Hindlimb muscle (tissue), 1 donor: ENCODE results near the gene MYOCD. TPM values are rescaled to one million over a fixed set of nuclear protein-coding genes. Genes with fewer than 3 reads are reported as not detected.
"Not testable (repeated sequence)": the region's sequence is repeated elsewhere in the genome, so short reads cannot be mapped to it uniquely, and the experiment has no call there.

Source experiments
- DNase-seq: peaks from one replicate; pipeline ENCODE4 v3.0.0-alpha.2; 2013
- polyA plus RNA-seq: library from polyadenylated mRNA; unstranded; fragments of 120-200 nt; gene quantifications from one replicate; pipeline ENCODE4 v1.2.1, GENCODE V29; 2013; ENCODE audit not compliant: insufficient read length

The MYOCD gene, protein sequence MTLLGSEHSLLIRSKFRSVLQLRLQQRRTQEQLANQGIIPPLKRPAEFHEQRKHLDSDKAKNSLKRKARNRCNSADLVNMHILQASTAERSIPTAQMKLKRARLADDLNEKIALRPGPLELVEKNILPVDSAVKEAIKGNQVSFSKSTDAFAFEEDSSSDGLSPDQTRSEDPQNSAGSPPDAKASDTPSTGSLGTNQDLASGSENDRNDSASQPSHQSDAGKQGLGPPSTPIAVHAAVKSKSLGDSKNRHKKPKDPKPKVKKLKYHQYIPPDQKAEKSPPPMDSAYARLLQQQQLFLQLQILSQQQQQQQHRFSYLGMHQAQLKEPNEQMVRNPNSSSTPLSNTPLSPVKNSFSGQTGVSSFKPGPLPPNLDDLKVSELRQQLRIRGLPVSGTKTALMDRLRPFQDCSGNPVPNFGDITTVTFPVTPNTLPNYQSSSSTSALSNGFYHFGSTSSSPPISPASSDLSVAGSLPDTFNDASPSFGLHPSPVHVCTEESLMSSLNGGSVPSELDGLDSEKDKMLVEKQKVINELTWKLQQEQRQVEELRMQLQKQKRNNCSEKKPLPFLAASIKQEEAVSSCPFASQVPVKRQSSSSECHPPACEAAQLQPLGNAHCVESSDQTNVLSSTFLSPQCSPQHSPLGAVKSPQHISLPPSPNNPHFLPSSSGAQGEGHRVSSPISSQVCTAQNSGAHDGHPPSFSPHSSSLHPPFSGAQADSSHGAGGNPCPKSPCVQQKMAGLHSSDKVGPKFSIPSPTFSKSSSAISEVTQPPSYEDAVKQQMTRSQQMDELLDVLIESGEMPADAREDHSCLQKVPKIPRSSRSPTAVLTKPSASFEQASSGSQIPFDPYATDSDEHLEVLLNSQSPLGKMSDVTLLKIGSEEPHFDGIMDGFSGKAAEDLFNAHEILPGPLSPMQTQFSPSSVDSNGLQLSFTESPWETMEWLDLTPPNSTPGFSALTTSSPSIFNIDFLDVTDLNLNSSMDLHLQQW
- polyA plus RNA-seq, result 0.48 TPM

DNA sequence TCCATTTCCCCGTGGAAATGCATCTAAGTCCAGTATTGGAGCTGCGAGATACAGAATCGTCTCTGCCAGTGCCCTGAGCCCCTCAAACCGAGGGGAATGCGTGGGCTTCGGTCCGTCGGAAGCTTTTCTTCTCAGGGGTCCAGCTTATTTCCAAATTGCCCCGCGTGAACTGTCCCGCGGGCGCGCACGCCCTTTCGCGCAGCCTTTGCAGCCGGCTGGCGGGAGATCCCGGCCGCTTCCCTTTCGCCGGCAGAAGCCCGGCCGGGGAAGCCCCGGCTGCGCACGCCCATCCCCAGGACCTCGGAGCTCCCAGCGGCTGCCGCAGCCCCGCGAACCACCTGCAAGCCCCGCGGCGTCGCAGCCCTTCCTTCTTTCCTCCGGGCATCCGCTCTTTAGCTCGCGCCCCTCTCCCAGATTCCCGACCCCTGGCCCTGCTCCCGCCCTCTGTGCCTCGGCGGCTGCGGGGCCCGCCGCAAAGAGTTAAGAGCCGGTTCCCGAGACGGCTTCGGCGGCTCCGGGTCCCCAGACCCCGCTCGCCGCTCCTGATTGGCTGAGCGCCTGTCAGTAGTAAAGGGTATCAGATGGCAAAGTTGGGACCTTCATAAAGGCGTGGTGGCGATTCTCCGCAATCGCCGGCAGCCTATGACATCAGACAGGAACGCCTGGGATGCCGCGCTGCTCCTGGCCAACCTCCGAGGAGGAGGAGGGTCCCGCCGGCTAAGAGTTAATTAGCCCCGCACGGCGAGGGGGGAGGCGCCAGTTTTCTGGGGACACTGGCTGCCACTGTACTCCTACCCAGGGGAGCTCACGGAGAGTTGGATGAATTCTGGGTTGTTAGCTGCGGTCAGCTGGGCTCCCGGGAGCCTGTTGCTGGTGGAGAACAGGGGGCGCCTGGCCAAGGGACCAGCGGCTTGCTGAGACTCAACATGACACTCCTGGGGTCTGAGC lies at the start of gene MYOCD:
Gene MYOCD, plus strand, starts transcription at position 628 of the 948 bp plus-strand sequence. Its CDS starts 299 bp downstream, at position 927.
- DNase-seq, result peak; percentile 40

DNA sequence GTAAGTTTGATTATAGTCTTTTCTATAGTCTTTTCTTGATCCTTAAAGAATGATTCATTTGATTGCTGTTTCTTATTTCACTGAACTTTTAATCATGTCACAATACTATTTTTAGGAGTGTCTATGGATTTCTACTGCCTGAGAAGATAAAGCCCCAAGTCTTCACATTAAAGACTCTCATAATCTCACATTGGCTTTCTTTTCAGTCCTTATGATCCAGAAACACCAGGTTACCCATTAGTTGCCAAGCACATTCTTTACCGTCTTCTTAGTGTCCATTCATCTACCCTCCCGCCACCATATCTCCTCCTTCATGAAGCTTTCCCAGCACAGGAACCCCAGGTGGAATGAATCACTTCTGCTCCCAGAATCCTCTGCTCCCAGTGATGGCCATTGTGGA lies 49.5 kb upstream of the MYOCD start:
- DNase-seq, result no peak

DNA sequence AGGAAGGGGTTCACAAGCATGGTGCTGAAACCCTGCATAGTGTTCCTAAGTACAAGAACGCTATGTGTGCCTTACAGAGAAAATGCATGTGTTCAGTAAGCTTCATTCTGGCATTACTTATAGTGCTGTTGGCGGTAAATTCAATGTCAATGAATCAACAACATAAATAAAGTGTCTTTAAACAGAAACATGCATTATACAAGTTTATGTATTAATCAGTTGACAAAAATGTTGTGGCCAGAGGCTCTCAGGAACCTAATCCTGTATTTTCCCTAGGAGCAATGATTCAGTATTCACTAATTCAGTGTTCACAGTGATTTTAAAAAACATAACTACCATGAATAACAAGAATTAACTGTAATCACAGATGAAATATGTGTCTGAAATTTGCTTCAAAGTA lies 47.1 kb upstream of the MYOCD start:
- DNase-seq, result no peak

DNA sequence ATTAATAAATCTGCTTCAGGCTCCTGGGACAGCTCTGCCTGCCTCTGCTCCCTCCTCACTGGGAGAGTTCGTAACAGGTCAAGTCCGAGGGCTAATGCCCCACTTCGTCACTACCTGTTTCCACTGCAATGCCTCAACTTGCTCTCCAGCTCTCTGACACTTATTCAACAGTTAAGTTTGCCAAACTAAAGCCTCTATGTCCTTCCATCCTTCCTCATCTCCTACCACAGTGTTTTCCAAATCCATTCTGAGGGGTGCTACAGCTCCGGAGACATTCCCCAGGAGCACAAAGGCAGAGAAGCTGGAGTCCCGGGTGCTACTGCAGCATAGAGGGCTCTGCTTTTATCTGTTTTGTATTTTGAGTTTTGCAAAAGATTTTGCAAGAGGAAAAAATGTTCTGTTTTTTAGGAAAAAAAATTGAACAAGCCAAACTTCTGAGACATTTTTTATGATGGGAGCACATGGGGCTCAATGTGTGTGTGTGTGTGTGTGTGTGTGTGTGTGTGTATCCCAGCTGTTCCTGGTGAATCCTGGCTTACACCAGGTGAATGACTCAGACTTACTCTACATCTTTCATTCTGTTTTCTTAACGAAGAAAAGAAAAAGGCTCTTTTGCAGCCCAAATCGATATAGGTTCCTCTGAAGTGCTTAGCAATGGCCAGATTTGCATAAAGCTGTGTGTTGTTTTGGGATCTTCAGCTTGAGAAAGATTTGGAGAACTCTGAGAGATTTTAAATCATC lies 46.1 kb upstream of the MYOCD start:
- no peak for DNase-seq

DNA sequence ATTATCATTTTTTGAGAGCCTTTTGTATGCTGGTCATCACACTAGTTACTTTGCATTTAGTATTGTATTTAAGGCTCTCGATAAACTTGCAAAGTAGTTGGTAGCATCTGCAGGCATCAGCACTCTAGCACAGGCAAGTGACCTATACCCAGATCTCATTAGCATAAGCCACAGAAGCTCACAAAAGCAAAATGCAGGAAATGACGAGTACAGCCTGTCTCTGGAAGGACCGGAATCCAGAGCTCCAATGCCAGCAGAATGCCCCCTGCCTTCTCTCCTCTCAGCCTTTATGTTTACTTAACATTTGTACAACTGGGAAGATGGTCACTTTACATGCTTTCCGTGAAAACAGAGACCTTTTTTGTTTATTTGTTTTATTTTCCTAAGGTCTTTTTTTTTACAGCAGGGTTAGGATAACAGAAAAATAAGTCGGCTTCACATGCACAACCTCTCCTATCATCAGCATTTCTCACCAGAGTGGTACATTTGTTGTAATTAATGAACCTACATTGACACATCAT lies 45.4 kb upstream of the MYOCD start:
- no peak for DNase-seq

DNA sequence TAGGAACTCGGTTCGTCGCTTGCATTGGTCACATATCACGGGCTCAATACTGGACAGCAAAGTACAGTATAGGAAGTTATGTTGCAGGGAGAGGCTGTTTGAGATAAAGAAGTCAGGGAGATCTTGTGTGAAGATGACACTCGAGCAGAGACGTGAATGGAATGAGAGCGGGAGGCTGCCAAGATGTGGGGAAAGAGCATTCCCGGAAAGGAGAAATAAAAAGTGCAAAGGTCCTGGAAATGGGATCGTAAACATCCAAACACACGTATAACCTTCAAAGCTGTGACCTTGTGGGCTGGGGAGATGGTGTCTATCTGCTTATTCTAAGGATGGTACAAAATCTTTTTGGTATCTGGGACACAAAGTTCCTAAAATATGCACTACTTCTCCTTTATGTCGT lies 43.0 kb upstream of the MYOCD start:
- DNase-seq, result no peak

DNA sequence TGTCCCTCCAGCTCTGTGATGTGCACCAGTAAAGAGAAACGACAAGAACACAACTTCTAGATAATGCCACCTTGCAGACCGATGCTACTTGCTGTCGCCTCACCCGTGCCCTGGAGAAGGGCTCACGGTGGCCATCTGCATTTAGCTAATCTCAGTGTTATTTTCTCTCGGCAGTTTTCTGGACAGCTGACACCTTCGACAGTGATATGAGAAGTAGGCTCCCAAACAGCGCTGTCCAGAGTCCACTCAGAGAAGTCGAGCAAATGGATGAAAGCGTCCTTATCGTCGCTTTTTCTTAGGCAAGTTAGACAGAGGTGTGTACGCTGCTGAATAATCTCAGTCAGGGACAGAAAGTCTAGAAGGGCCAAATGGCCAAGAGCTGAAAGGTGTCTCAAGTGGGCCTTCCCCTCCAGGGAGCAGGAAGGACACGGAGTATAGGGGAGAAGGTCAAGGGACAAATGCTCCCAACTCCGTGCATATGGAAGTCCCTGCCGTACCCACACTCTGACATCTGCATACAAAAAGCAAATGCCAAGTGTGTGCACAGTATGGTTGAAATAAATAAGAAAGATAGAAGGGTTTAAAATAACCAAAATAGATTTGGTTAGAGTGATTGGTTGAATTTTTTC lies 42.4 kb upstream of the MYOCD start:
- no peak for DNase-seq

DNA sequence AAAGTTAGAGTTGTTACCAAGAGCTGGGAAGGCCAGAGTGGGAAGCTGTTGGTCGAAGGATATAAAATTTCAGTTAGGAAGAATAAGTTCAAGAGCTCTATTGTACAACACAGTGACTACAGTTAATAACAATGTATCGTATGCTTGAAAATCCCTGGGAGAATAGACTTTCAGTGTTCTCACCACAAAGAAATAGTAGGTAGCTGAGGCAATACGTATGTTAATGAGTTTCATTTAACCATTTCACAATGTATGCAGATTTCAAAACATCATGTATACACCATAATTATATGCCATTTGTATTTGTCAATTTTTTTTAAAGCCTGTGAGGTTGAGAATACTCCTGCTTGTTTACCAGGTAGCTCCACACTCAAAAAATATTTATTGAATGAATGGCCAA lies 41.5 kb upstream of the MYOCD start:
- DNase-seq, result no peak

DNA sequence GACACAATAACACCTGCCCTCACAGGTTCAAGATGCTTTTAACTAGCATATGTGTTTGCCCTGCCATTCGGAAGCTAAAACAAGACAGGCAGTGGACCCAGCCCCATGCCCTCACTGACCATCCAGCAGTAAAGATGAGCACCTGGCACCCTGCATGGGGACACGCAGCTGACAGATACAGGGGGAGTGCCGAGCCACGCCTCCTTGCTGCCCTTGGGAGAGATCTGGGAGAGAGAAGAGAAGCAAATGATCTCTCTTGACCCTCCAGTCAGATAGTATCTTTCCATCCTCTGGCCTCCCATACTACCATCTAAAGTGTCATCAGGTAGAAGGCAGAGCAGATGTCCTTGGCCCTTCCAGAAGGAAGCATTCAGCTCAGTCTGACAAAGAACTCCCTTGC lies 40.6 kb upstream of the MYOCD start:
- no peak for DNase-seq

DNA sequence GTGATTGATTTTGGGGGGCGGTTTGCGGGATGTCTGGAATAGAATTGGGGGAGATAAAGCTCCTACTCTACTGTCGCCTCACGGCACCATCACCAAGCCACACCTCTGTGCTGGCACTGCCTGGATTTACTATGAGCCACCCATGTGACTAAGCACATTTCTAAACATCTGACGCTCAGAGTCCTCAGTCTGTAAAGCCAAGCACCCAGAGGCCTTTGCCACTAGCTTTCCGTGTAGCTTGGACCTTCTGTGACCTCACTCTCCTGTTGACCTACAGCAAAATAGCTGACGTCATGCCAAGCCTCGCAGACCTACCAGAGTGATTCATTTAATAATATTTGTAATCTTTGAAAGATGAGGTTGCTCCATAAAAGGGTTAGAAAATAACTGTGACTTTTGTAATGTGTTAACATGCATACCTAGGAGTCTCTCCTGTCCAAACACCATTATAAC lies 38.5 kb upstream of the MYOCD start:
- no peak for DNase-seq

DNA sequence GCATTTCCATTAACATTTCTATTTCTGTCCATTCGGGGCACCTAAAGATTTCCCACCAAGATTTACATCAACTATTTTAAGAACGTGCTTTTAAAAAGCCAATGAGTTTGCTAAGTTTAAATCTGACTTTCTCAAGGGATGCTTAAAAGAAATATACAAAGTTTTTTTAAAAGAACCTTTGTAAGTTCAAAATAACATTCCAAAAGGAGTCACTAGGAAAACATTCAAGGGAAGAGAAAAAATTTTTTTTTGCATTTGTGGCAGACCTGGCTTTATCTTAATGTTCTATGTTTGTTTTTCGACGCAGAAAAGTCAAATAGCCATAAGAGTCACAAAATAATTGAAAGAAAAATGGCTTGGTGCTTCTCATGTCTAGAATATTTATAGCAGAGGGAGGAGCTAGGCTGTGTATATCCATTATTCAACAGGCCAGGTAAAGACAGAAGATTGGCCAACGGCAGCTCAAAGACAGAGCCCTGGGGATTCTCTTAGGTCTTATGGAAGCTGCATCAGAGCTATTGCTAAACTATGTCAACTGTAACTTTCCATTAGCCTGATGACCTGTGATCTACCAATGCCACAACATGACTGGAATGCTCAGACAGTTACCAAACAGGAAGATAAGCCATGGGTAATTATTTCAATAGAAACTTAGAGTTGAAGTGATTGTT lies 37.8 kb upstream of the MYOCD start:
- DNase-seq, result no peak

DNA sequence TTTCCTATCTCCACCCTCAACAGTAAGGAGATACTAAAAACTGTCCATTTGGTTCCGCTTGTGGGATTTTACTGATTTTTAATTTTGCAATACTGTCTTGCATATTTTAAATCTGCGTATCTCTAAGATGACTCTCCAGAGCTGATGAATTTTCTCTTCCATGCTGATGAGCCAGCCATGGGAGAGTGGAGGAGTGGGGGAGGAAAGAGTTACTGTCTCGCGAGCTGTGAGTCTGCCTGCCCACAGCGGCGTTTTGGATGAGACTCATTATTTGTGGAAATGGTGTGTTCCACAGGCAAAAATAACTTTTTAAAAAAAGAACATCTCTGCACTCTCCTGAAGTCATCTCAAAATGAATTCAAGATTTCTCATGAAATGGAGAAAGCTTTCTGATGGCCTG lies 34.6 kb upstream of the MYOCD start:
- DNase-seq, result no peak

DNA sequence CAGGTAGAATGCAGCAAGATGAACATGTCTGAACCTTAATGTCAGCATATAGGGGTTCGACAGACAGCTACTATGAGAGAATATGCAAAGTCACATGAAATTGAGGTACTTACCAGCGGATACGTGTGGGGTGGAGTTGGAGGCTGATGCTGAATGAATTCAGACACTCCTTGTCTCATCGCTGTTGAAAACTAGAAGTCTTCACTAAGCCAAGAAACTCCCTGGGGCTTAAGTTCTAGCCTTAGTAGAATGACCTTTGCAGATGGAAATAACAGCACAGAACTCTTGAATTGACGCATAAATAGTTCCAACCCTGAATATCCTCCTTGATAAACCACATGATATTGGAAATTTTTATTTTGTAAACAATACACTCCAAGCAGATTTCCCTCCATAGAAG lies 32.9 kb upstream of the MYOCD start:
- no peak for DNase-seq

DNA sequence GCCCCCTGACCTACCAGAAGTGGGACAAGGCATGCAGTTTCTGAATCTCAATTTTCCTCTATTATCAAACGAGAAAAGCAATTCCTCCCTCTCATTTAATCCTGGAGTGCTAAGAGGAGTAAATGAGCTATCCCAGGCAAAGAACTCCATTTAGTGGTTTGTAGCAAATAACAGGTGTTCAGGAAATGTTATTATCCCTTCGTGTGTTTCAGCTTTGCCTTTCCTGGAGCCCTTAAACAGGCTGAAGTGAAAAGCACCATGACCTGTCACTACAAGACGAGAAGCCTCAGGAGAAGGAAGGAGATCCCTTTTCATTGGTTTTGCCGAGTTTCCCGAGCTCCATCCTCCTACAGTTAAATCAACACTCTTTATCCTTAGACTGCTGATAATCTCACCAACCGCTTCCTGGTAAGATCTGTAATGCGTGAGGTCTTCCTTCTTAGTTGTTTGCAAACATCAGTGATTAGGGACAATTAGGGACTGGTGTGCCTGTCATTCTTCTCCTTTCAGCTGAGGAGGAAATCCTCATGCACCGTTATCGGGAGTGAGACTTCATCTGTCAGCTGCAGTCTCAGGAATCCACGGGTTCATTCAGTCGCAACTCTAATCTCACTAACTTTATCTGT lies 30.8 kb upstream of the MYOCD start:
- DNase-seq, result no peak

DNA sequence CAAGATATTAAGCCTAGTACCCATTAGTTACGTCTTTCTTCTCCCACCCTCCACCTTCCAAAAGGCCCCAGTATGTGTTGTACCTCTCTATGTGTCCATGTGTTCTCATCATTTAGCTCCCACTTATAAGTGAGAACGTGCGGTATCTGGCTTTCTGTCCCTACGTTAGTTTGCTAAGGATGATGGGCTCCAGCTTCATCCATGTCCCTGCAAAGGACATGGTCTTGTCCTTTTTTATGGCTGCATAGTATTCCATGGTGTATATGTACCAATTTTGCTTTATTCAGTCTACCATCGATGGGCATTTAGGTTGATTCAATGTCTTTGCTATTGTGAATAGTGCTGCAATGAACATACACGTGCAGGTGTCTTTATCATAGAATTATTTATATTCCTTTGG lies 29.7 kb upstream of the MYOCD start:
- not testable (repeated sequence) for DNase-seq

DNA sequence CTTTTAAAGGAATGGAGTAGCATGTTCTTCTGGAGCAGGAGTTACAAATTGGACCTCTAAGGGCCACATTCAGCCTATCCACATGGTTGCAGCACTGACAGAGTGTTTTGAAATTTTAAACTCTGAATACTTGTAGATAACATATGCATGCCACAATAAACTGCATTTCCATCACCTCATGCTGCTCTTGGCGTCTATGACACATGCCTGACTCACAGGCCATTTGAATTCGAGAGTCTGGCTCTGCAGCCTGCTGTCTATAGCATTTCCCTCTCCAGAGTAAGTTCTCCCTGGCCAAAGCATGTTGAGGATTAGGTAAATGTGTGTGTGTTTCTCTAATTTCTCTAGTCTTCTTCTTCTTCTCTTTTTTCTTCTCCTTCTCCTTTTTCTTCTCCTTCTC lies 28.7 kb upstream of the MYOCD start:
- DNase-seq, result no peak

DNA sequence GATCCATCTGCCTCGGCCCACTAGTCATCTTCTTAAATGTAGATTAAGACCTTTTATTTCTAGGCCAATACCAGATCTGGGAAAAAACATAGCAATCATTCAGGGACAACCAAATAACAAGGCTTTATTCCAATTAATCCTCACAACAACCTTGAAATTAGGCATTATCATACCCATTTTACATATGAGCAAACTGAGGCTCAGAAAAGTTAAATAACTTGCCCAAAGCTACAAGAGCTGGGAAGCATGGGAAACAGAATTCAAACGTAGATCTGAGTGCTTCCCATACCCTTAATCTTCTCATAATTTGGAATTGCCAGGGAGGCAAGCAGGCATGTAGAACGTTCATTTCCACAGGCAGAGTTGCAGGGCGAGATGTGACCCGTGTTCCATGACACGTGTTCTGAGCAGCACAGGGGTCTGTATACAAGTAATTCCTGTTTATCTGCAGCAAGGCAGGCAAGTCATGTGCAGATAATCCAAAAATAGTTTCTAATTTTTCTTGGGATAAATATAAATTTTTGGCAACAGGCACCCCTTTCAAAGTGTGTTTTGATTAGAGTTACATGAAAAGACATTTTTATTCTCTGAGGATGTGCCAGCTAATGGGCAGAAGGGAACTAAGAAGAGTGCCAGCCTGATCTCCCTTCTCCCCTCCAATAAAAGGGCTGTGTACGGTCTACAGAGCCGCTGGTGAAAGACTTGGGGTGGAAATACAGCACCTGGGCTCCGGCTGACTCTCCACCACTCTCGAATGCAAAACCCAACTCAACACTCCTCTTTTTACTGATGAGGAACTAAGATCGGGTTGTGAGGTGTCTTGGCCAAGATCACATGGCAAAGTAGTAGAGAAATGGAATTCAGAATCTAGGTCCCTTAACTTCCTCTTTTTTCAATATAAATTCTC lies 27.7 kb upstream of the MYOCD start:
- DNase-seq, result no peak

DNA sequence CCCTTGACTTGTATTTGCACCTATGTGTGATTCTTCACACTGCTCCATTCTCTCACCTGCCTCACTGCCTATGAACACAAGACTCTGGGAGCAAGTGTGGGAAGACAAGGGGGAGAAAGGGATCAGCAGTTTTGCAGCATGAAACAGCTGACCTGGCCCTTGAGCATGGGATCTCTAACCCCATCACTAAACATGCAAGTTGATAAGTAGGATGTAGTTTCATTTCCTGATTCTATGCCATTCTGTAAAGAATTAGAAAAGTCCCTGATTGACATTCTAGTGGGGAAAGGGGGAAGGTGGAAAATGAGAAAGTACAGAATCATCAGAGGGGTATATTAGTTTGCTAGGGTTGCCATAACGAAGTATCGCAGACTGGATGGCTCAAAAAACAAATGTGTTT lies 25.3 kb upstream of the MYOCD start:
- no peak for DNase-seq

DNA sequence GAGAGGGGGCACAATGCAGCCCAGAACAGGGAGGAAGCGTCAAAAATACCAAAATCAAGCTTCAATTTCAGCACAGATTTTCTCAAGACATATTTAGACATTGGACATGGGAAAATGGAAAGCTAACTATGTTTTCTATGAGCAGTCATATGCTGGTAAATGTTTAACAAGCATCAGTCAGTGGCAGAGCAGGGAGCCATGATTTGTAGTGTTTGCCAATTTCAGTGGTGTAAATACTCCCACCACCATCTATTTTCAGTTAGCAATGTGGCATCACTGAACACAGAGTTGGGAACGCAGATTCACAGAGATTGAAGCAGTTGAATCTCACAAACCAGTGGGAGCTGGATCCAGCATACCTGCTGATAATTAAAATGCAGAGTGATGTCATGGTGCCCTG lies 24.6 kb upstream of the MYOCD start:
- DNase-seq, result no peak
